Measurements from ENCODE around the gene TTLL1.

The TTLL1 gene

DNA sequence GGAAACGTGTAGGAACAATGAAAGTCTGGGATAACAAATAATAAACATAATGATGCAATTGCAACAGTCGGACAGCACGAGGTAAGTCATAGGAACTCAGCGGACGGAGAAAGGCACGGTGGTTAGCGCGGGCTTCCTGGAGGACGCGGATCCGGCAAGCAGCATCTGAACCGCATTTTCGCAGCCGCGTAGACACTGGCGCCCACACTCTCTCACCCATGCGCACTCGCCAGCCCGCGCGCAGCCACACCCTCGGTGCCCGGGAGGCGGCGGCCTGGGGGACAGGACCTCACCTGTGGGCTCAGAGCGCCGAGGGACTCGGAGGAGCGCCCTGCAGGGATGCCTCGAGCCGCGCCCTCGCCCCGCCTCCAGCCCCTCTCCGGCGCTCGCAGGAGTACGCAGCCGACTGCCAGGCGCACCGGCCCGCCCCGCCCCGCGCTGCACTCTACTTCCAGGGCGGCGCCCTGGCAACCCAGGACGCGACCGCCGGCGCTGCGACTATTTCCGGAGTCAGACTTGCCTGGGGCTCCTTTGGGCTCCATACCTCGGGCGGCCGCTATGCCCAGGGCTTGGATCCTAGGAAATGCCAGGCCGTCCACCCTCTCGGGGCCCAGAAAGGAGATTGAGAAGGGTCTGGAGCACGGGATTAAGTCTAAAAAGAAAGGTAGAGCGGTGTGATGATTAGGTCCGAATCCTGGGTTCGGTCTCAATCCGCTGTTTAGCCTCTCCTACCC is at the start of gene TTLL1:
TSS of gene TTLL1 (minus strand) at position 408 of the 734 bp plus-strand sequence. CDS start 13,805 bp downstream, outside the sequence.
- DNase-seq: peak; percentile 94

DNA sequence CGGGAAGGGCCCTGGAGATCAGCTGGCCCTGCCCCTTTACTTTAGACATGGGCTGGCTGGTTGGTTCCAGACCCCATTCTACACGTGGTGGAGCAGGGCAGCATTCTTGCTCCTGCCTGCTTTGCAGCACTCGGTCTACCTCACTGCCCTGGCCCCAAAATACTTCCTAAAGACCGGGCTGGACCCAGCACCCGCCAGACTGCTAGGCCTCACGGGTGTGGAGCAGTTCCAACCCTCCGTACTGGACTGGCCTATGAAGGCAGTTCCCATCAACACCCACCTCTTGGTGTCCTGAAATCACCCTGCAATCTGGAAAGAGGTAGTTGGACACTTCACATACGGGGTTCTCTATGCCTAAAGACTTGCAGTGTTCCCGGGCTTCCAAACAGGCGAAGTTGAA is 47.6 kb upstream of the TTLL1 start:
- no peak for DNase-seq

DNA sequence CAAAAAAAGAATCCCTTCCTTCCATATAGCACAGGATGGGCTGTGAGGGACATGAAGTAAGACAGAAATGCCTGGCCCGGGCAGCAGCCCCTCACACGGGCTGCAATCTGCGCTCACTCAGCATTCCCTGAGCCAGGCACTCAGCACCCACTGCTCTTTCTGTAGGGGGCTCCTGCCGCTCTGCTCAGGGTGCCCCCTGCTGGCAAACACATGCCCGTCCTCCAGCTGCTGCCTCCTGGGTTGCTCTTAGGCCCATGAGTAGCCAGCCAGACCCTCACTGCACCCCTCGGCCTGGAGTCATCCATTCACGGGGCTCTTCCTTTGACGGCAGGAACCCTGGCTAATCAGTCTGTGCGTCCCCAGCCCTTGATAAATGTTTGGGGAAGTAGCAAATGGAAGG is 47.1 kb upstream of the TTLL1 start:
- DNase-seq: no peak

DNA sequence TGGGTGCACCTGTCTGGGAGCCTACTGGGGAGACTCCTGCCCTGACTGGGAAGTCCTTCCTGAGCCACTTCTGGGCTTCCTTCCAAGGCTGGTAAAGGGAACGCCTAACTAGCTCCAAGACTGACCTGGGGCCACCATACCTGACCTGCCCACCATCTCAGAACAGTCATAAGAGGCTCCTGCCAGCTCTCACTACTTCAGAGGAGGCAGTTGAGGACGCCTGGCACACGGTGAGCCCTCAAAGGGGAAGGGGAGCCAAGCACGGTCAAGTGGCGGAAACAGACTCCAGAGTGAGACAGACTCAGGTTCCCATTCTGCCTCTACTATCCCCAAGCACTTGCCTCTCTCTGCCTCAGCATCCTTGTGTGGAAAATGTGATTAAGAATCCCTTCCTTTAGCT is 46.4 kb upstream of the TTLL1 start:
- no peak for DNase-seq

DNA sequence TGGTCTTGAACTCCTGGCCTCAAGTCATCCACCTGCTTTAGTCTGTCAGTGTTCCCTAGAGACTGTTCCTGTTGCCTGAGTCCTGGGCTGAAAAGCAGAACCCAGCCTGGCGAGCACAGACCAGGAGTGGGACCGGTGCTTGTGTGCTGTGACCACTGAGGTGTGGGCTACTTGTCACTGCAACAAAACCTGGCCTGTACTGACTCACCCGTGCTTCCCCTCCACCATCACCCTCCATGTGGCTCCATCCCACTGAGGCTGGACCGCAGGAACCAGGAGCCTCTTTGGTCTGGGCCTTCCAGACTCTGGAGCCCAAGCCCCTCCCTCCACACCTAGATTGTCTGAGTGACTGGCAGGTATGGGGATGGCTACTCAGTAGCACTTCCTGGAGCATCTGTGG is 45.4 kb upstream of the TTLL1 start:
- DNase-seq: no peak

DNA sequence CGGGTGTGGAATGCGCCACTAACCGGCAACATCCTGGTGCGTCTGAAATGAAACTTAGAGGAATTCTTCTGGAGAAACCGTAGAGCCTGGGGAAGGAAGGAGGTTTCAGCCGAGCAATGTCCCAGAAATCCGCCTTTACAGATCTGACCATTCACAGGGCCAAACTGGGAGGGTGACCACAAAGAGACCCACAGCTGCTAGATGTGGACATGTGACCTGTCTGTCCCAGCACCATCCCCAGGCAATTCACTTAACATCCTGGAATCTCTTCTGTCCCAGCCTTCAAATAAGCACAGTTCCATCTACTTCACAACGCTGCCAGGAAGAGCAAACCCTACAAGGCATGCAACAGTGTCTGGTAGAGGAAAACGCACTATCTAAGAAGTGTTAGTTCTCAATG is 44.2 kb upstream of the TTLL1 start:
- DNase-seq: no peak

DNA sequence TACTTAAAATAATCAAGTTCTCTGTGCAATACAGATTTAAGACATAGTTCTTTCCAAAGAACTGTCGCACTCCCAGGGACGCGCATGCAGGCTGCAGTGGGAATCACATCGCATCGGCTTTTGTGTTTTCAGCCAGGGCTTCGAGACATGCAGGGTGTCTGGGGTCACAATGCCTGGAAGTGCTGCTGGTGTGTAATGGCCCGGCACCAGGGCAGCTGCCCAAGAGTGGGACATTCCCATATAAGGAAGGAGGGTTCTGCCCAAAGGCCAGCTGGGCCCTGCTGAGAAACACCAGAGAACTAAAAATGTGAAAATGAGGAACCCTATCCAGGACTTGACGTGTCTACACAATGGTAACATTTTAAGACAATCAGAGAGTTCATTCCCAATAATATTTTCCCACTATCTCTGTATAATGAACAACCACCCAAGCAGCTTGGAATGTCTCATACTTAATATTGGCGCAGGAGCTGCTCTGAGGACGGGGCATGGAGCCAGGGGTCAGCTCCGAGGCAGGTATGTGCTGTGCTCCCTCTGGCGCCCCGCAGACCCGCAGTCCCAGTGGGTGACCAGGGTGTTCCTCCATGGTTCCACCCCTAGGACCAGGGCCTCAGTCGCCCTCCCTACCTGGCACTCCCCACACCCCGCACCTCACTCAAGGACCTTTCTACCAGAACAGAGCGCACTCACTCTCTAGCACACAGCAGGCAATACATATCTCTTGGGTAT is 42.7 kb upstream of the TTLL1 start:
- no peak for DNase-seq

DNA sequence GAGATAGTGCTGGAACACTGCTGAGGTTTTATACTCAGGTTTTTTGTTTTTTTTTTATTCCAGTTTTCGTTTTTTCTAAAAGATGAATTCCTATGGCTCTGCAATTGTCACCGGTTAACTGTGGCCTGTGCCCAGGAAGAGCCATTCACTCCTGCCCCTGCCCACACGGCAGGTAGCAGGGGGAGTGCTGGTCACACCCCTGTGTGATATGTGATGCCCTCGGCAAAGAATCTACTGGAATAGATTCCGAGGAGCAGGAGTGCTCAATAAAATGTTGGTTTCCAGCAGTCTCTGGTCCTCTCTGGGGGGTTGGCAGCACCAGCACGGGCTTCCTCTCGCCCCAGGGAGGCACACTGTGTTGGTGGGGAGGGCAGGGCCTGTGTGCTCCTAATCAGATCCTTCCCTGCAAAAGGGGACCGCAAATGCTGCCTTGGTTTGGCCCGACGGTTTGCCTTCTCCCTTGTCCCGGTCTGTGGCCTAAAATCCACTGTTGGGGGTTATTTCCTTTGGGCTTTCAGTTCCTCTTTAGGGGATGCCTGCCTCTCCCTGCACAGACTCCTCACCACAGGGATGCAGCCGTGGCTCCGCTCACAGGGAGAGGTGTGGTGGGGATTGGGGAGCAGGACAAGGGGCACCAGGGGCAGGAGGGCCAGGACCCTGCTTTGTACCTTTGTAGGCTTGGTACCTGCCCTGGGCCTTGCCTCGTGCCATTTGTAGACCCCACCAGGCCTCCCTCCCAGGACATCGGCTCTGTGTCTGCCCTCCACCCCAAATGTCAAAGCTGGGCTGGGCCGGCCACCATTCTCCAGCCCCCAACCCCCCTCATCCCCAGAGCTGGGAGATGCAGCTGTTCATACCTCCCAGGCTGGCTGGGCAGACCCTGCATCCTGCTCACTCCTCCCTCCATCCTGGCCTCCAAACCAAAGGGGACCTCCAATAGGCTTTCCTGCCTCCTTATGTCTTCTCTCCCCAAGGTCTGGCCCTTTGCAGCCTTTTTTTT is 40.5 kb upstream of the TTLL1 start:
- peak; percentile 48 for DNase-seq

DNA sequence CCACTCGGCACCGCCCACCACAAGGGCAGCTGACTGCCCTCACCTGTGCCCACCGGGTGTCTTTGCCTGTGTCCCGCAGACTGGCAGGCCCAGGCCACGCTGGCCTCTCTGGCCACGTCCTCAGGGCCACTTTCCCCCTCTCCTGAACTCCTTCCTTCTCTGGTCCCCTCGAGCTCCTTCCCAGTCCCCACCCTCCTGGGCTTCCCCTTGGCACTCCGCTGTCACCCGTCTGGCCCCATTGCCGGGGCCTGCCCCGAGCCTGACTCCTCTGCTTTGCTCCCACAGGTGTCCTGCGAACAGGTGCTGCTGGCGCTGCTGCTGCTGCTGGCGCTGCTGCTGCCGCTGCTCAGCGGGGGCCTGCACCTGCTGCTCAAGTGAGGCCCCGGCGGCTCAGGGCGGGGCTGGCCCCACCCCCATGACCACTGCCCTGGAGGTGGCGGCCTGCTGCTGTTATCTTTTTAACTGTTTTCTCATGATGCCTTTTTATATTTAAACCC is 39.8 kb upstream of the TTLL1 start:
- peak; percentile 94 for DNase-seq

DNA sequence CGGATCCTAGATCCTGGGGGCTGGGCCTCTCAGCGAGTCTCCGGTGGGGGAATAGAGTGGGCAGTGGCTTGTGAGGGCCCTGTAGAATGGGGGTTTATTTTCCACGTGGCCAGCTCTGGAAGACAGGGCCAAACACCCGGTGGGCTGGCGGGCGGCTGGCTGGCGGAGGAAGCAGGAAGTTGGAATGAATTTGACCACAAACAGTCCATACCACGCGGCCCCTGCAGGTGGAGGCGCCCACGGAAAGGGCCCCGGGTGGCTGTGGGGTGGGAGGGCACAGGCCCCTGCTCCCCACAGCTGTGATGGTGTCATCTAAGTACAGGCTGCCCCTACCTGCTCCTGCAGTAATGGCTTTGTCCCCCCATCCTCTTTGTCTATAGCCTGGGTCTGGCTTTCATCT is 38.9 kb upstream of the TTLL1 start:
- DNase-seq: no peak

DNA sequence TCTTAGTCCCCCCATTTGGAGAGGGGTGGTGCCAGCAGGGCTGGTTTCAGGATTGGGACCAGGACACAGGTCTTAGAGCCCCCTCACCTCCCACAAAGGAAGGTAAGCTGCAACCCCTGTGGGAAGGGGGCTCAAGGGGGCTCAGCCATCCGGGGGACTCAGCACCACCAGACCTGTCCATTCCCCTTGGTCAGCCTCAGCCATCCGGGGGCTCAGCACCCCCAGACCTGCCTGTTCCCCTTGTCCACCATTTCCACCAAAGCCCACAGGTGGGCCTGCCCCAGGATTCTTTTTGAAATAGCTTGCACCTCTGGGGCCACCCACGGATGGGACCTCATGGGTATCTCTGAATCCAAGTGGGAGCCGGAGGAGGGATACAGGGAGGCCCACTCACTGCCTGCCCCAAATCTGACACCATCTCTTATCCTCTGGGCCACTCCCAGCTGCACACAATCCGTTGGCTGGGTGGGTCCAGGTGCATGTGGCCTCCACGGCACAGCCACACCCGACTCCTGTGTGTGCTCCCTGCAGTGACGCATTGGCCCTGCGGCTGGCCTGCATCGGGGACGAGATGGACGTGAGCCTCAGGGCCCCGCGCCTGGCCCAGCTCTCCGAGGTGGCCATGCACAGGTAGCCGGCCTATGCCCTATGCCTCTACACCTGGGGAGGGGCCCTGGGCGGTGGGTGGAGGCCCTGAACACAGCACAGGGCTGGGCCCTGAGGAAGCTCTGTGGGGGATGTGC is 38.1 kb upstream of the TTLL1 start:
- DNase-seq: no peak

DNA sequence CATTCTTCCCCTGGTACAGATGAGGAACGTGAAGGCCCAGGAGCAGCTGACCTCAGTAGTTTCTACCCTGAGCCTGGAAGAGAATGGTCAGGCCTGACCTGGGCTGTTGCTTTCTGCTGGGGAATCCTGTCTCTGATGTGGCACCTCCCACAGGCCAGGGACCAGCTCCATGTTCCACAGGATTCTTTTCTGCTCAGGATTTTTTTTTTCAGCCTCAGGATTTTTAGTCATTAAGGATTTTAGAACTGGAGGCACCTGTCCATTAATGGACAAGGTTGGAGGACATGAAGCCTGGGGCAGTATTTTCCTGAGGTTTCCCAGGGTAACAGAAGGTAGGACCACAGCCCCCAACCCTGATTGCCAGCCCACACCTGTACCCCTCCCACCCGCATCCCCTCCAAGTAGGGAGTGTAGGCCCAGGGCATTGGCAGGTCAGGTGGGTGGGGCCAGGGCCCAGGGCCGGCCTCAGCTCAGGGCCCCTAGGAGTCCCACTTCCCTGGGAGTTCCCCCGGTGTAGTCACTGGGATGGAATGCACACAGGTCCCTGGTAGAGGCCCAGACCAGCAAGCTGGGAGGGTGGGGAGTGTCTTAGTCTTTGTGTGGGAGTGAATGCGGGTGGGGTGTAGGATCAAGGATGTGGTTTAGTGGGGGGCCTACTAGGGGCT is 37.4 kb upstream of the TTLL1 start:
- no peak for DNase-seq

DNA sequence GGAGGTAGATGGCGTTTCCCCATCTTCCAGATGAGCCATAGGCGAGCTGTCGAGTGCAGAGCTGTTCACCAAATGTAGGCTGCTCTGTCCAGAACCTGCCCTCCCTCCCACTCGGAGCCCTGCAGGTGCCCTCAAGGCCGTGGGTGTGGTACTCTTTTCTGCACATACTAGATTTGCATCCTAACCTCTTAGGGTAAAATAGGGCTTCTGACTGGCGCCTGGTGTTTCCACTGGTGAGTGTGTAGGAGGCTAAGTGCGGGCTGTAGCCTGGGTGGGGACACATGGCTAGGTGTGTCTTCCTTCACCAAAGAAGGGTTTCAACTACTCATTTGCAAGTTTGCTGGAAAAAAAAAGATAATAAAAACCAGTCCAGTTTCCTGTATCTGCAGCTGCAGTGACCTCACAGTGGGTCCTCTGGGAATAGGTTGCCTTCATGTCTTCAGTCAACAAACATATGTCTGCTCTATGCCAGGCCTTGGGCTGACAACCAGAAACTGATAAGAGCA is 29.8 kb upstream of the TTLL1 start:
- DNase-seq: no peak

DNA sequence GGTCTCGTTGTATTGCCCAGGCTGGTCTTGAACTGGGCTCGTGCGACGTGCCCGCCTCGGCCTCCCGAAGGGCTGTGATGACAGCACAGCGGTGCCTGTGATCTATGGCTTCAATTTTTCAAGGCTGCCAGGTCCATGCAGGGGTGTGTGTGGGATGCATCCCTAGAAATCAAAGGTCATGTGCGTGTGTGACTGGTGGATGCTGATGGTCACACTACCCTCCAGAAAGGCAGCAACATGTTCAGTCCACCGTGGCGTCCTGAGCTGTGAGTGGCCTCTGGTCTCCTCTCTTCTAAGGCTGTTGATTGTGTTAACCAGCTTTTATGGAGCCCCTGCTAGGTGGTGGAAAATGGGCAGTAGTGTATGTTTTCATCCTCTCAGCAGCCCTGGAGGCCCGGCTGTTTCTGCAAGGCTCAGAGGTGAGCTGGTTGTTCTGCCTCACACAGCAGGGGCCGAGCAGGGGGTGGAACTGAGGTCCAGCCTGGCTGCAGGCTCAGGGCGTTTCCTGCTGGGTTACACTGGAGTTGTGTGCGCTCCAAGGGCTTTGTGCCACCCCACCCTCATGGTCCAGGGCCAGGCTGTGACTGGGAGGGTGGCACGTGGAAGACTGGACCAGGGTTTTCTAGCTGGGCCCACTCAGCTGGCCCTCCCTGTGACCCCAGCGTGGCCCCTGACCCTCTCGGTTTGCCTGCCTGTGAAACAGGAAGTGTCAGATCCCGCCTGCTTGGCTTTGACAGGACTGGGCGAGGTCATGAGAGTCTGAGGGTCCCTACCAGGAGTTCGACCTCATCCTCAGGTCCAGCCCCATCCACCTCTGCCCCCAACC is 29.0 kb upstream of the TTLL1 start:
- no peak for DNase-seq

DNA sequence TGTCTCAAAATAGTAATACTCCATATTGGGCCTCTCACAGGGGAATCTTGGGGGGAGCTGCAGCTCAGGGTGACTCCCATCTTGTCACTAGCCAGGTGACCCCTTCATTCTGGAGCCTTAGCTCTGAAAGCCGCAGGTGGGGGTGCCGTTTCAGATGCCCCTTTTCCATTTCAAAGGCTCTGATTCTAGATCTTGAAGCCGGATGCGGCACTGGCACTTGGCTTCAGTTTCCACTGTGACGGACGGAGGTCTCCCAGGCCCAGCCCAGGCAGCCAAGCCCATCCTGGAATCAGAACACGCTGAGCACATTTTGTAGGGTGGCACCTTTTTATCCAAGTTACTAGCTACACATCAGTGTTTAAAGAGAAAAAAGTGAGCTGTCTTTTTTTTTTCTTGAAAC is 27.7 kb upstream of the TTLL1 start:
- DNase-seq: no peak

DNA sequence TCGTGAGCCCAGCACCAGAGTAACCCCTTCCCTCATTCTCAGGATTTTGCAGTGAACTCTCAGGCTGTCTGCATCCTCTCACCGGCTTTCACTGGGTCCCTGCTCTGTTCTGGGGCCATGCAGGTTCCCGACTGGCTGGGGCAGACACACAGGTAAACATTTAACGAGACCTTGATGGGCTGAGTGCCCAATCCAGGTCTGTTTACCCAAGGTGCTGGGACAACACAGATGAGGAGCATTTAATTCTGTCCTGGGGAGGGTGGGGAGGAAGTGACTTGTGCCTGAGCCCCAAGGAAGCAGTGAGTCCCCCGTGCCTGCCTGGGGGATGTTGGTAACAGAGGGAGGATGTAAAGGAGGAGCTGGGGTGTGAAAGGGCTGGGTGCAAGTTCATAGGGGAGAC is 25.8 kb upstream of the TTLL1 start:
- DNase-seq: no peak

DNA sequence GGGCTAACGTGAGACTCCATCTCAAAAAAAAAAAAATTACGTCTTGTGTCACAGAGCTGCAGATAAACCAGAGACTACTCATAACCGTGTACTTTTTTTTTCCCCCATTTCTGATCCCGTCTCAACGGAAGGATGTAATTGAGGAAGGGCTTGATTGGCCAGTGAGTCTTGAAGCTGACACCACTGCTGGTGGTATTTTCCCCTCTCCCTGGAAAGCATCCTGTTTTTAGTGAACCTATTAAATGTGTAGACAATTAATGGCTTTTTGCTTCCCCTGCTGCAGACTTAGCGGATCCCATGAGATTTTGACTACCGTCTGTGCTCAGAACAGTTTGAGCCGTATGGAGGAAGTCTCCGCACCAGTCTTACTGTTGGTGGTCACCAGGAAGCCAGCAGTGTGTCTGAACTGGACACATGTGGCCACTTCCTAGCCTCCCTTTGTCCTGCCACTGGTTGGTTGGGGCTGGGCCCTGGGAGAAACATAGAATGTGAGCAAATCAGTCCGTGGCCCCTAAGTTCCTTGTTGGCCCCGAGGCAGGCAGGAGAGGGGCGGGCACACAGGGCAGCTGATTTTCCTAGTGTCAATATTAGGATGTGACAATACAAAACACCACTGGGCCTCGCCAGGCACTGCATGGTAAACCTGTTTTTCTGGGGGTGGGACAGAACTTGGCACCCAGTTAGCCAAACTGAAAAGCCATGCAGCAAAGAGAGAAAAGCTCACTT is 24.5 kb upstream of the TTLL1 start:
- no peak for DNase-seq

DNA sequence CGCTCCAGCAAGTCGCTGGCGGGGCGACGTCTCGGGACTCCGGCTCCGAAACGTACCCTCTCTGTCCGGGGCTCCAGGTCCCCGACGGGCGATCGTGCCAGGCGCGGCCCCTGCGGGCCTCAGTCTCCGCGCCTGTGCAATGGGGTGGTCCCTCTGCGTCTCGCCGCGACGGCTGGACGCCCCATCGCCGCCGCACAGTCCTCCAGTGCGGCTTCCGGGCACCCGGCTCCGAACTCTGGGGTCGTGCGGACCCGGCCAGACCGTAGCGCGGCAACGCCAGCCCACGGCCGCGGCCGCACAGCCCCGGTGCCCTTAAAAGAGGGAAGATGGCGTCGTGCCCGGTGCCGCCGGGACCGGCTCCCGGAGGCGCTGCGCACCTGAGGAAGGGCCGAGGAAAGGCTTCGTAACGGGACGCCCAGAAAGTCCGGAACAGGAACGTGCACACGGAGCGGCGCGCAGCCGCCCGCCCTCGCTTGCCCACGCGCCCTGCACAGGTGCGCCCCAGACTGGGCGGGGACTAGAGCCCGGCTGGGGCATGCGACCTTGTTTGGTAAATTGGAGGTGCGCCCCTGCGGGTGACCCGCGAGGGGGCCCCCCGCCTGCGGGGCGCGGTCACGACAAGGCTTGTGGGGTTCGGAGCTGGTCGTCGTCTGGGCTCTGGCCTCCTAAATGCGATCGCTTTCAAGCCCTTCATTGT is 21.9 kb upstream of the TTLL1 start:
- peak; percentile 83 for DNase-seq

DNA sequence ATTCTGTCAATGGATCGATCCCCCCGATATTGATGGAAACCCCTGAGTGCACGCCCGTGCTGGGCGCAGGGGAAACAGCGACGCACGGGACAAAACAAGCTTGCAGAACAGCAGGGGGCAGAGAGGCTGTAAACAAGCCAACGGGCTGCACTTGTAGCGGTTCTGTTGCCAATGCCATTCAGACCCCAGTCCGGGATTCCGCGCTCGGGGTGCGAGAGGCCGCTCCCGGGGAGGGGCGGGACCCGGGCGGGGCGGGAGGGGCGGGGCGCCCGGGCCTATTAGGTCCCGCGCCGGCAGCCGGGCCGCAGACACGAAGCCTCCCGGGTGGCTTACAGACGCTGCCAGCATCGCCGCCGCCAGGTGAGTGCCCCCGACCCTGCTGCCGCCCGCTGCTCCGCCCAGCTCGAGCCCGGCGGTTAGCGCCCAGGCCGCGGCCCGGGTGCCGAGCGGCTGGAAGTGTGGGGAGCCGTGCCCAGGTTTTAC is 21.3 kb upstream of the TTLL1 start, which contains the start of gene BIK:
TSS of gene BIK (plus strand) at position 307 of the 483 bp plus-strand sequence. CDS start 13,273 bp downstream, outside the sequence.
- peak; percentile 82 for DNase-seq
